GM12892 (cell line): ENCODE data around the gene ANKRD10.

Experiments used
- POLR2A ChIP-seq: IDR thresholded peaks from 2 replicates; pipeline ENCODE4 v1.6.1; 2011; ENCODE audit warnings: low read depth, low read length, control low read depth
- TAF1 ChIP-seq: IDR thresholded peaks from 2 replicates; pipeline ENCODE4 v1.6.1; 2011; ENCODE audit warnings: low read depth, mild to moderate bottlenecking, control low read depth, low read length, borderline replicate concordance

- TF ChIP-seq TAF1 = no peak
- TF ChIP-seq POLR2A = no peak
Observed at GRCh38 chr13:110866491-110867170, 48.2 kb downstream of the ANKRD10 start.
